ENCODE measurements around the gene UBXN6.

The UBXN6 gene

GRCh38 chr19:4457654-4458395 is at the start of gene UBXN6:
TSS of gene UBXN6 (minus strand) at chr19:4457794. CDS start at chr19:4457697, 97 bp downstream.
- peak; percentile 99 for DNase-seq

- no peak for DNase-seq
These were observed 49.5 kb upstream of the UBXN6 start for GRCh38 chr19:4507150-4507452.

GRCh38 chr19:4506449-4507149 is 49.0 kb upstream of the UBXN6 start:
- peak; percentile 87 for DNase-seq

- no peak for DNase-seq
These were observed 48.2 kb upstream of the UBXN6 start for GRCh38 chr19:4505570-4506448.

- DNase-seq = peak; percentile 82
These were observed 47.4 kb upstream of the UBXN6 start for GRCh38 chr19:4504891-4505569.

- peak; percentile 26 for DNase-seq
These were observed 46.7 kb upstream of the UBXN6 start for GRCh38 chr19:4504297-4504701.

GRCh38 chr19:4503825-4504170 is 46.2 kb upstream of the UBXN6 start:
- no peak for DNase-seq

- no peak for DNase-seq
These were observed 45.7 kb upstream of the UBXN6 start for GRCh38 chr19:4503132-4503824.

GRCh38 chr19:4502282-4503131 is 44.9 kb upstream of the UBXN6 start:
- DNase-seq = no peak

GRCh38 chr19:4501691-4502090 is 44.1 kb upstream of the UBXN6 start:
- no peak for DNase-seq

- no peak for DNase-seq
These were observed 43.4 kb upstream of the UBXN6 start for GRCh38 chr19:4500841-4501591.

- no peak for DNase-seq
These were observed 42.3 kb upstream of the UBXN6 start for GRCh38 chr19:4499855-4500254.

GRCh38 chr19:4499318-4499717 is 41.7 kb upstream of the UBXN6 start:
- no peak for DNase-seq

GRCh38 chr19:4498694-4499093 is 41.1 kb upstream of the UBXN6 start:
- DNase-seq = no peak

- no peak for DNase-seq
These were observed 40.3 kb upstream of the UBXN6 start for GRCh38 chr19:4497770-4498389.

- DNase-seq = no peak
These were observed 38.7 kb upstream of the UBXN6 start for GRCh38 chr19:4496304-4496703.

- no peak for DNase-seq
These were observed 37.9 kb upstream of the UBXN6 start for GRCh38 chr19:4495471-4495870.

GRCh38 chr19:4494691-4495064 is 37.1 kb upstream of the UBXN6 start:
- DNase-seq = no peak

- no peak for DNase-seq
These were observed 36.5 kb upstream of the UBXN6 start for GRCh38 chr19:4493929-4494690.

Measured in MV-4-11 (cell line).